NCI-H82 (cell line): Measurements from ENCODE around the gene TUB.

ENCODE experiments used
- DNase-seq: peaks from one replicate; lab custom pipeline; 2025; lab: John Stamatoyannopoulos, UW

Gene TUB

DNA sequence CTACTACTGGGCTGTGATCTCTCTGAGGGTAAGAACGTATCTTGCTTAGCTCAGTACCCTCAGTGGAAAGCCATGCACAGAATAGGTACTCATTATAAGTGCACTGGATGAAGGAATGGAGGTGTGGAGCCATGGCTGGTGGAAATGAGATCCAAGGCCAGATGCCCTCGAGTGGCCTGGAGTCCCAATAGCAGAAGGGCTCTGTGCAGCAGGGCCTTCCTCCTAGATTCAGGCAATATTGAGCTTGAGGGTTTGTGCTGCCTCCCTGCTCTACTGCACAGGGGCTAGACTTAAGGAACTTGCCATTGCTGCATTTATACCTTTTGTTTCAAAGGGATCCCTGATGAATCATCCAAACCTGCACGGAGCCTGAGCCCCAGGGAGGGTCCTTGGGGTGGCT lies 33.6 kb upstream of the TUB start:
- DNase-seq = no peak

- DNase-seq = no peak
Measured at GRCh38 chr11:8049084-8049483, 31.9 kb upstream of the TUB start.

DNA sequence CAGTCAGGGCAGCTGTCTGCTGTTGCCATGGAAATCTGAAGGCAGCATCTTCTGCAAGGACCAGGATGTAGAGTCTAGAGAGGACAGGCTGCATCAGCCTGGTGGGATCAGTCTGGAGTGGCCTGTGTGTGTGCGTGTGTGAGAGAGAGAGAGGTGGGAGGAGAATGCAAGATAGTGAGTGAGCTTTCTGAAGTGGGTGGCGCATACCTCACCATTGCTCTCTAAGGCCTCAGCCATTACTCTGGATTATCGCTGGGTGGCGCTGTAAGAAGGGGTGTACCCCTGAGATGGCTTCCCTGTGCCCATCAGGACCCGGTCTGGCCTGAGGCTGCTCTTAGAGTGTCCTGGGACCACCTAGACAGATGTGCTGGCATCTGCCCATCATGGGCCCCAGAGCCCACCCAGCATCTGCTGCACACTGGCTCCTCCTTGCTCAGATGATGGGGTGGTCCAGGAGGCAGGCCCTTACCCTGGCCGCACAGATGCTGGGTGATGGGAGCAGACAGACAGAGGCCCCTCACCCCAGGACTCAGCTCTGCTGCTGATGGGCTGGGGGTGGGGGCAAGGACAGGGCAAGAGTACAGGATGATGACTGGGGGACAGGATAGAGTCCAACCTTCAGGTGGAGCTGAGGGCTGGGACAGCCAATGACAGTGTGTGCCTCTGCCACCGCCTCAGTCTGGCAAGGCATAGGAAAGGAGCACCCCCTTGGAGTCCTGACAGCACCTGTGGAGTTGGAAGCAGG lies 25.7 kb upstream of the TUB start:
- no peak for DNase-seq

DNA sequence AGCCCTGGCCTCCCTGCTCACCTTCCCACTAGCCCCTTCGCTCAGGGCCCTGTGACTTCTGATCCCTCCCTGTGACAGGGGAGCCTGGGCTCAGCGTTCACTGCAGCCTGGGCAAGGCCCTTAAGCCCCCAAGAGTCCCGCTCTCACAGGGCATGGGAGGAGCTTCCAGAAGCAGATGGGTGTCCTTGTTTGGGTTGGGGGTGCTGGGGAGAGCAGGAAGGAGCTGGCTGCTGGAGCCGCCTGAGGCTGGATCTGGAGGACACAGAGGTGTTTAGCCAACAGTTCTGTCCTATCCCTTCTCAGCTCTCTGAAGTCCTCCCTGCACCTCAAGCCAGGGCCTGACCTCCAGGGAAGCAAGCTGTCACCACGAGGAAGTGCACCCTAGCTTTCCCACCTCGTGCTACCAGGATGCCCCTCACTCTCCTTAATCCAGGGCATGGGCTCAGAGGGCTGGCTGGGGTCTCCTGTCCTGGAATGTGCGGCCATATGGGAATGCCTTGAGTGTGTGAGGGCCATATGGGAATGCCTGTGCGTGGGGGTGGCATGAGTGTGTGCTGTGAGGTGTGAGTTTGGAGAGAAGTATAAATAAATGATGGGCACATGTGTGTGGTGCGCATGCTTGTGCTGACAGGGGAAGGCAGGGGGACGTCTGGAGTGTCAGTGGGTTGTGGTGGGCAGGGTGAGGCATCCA lies 25.0 kb upstream of the TUB start:
- no peak for DNase-seq

DNA sequence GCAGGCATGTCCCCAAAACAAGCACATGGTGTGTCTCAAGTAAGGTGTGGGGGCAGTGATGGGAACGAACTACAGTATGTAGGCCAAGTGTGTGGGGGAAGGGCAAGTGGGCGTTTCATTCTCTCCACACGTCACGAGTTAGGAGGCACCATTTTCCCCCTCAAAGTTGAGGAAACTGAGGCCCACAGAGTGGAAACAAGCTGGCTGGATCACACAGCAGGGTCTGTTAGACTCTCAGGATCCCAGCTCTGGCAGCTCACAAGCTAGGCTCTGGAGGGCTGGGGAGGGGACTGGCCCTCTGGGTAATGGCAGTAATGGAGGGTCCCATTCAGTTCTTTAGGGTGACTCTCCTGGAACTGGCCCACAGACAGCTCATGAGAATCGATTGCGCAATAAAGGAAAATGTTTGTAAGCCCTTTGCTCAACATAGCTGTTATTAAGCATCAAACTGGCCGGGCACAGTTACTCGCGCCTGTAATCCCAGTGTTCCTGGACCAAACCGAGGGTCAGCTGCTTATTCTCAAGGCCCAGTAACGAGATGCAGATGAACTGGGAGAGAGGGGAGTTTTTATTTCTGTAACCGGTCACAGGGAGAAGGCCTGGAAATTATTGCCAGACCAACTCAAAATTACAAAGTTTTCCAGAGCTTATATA lies 24.1 kb upstream of the TUB start:
- no peak for DNase-seq

- DNase-seq = no peak
Measured at GRCh38 chr11:8058216-8058615, 22.8 kb upstream of the TUB start.

DNA sequence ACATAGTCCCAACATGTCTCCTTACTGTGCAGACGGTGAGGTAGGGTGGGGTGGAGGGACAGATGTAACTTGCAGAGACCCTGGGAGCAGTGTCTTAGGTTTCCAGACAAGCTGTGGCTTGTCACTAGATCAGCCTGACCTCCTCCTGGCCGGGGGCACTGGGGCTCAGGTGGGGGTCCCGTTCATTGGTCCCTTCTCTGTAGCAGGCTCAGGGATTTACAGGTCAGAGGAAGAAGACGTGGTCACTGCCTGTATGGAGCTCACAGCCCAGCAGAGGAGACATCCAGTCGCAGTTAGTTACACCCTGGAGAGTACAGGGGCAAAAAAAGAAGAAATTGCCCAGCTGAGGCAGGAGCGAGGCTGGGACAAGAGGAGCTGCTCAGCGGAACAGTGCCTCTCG lies 22.0 kb upstream of the TUB start:
- DNase-seq = no peak

DNA sequence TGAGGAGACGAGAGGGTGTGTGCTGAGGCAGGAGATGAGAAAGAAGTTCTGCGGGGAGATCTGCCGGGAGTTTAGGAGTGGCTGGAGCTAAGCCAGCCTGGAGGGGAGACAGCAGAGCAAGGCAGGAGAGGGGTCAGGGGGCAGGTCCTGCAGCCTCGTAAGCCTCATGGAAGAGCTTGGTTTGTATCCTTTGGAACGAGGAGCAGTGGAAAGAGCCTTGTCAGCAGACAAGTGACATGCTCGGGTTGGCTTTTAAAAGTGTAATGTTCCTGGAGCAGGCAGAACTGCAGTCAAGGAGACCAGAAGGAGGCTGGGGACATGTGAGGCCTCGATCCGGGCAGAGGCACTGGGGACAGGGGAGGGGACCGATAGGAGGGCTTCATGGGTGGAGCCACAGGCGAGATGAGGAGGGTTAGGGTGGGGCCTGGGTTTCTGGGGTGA lies 21.4 kb upstream of the TUB start:
- no peak for DNase-seq

DNA sequence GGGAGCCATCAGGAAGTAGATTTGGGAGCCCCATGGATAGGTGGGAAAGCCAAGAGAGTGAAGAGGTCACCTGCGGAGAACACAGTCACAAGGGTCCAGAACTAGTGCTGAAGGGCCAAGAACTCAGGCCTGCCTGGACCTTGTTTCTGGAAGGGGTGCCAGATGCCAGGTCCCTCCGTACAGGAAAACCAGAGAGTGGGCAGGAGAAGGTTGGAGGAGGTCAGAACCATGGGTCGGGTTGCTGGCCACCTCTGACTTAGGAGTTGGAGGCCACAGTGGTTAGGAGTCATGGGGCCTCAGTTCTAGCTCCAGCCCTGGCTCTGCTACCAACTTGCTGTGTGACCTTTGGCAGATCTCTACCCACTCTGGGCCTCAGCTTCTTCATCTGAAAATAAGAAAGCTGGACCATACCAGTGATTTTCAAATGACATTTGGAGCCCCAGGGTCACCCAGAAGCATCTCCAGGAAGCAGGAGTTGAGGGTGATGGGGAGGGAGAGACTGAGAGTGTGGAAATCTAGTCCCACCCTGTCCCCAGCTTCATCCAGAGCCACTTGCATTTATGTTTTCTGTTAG lies 20.8 kb upstream of the TUB start:
- DNase-seq = no peak

DNA sequence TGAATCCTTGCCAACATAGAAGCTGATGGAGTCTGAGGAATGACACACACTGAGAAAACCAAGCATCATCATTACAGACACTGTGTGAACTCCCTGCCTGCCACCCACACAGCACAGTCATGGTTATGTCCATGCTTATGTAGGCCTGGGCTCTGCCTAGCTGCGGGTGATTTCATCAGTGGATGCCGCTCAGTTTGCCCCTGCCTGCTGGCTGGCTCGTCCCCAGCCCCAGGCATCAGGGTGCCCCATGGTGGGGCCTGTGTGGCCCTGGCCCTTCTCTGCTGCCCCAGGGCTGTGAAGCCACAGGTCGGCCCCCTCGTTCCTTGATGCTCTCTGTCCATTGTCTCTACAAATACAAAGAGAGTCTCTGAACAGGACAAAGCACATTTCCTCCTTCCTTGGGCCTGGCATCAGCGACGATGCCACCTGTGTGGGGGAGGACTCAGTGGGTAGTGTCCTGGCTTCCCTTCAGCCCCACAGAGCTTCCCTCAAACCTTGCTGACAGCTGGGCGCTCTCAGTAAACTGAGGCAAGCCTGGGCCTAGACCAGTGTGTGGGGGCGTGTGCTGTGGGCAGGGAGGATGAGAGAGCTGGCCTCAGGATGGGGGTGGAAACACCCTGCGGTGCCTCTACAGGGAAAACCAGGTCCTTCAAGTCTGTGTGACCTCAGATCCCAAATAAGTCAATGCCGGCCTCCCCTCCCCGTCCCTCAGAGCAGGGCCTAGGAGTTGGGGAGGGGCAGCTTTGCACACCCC lies 20.0 kb upstream of the TUB start:
- no peak for DNase-seq

DNA sequence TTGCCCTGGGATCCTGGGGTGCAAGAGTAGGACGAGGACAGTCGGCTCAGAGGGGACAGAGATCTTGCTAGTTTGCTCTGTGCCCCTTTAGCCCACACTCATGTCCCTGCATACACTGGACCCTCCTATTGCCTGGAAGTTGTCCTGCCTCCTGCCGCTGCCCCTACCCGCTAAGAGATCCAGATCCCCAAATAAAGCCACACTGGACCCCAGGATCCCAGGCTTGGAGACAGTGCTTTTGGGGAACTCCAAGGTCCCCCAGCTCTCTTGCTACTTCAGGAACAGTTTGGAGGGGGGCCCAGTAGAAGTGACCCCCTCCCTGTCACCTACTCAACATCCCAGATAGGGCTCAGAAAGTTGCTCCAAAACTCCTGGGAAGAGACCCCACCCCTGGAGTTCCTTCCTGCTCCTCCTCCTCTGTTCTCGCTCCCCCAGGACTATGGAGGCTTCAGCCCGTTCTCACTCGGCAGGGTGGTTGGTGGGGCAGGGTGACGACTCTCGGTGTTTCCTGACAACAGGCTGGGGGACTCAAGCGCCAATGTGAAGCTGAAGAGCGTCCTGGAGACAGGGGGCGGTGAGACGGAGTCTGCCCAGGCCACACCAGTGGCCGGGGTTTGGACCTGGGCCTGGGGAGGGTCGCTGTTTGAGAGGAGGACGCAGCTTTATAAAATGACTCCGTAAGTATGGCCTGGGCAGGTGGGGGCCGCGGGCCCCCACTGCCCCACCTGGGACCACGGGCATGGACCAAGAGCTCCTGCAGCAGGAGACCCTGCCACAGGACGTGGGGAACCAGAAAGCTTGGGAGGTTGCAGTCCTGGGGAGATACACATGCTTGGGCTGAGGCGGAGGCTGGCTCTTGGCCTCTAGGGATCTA lies 19.2 kb upstream of the TUB start:
- no peak for DNase-seq

- no peak for DNase-seq
Measured at GRCh38 chr11:8062781-8063257, 18.2 kb upstream of the TUB start.

GRCh38 chr11:8063324-8063723 lies 17.7 kb upstream of the TUB start:
- no peak for DNase-seq

DNA sequence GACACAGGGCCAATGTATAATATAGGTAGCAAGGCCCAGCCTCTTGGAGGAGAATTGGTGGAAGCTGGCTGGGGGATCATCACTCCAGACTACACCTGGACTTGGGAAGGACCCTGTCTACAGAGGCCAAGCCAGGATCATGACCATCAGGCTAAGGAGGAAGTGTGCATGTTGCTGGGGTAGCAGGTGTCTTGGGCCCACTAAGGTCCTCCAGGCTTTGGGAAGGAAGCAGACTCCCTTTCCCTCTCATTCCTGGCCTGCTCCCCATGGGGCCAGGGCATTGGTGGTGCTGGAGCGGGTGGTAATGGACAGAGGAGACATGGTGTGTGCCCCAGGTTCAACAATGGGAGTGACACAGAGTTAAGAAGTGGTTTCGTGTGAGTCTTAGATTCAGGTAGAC lies 16.0 kb upstream of the TUB start:
- no peak for DNase-seq

DNA sequence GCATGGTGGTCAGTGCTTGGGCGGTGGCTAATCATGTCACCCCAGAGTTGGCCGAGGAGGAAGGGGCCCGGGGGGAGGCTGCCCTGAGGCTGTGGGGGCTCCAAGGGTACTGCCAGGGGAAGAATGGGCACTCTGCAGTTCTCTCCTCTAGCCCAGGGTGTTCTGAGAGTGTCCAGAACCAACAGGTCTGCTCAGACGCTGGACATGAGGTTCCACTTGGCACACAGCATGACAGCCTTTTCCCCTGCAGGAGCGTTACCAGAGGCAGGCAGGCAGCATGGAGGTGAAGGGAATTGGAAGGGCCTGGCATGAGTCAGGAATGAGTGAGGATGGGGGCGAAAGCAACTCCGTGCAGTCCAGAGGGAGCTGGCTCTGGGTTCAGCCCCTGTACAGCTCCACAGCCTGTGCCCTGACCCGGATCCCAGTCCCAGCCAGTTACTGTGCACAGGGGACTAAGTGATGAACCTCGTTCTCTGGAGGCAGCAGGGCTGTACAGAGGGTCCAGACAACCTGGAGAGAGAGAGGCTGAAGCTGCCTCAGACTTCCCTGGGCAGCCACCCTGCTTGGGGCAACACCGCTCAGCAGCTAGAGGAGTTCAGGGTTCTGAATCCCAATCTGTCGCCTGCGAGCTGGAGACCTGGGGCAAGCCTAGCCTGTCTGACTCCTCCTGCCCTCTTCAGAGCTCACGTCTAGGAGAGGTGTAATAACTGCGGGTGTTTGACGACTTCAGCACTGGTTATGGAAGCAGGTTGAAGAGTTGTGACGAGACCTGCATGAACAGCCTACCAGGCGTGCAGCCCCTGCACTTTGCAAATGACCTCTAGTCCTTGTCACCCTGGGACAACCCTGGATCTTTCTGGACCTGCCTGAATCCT lies 14.7 kb upstream of the TUB start:
- no peak for DNase-seq

GRCh38 chr11:8066911-8067455 lies 14.0 kb upstream of the TUB start:
- no peak for DNase-seq

DNA sequence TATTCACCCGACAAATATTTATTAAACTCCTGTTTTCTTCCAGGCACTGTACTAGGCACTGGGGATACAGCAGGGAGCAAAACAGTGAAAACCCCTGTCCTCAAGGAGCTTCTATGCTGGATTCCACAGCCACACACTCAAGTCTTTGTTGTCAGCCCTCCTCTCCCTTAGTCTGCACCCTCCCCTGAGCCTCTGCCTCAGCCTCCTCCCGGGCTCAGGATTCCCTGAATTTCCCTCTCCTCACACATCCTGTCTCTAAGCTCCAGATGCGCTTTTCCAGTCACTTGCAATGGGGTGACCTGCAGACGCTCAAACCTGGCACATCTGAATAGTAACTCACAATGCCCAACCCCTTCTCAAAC lies 13.5 kb upstream of the TUB start:
- DNase-seq = no peak

GRCh38 chr11:8067929-8068575 lies 13.0 kb upstream of the TUB start:
- DNase-seq = no peak

- no peak for DNase-seq
Measured at GRCh38 chr11:8068605-8069221, 12.3 kb upstream of the TUB start.
